ENCODE data around the gene MRPL4.

Gene MRPL4

DNA sequence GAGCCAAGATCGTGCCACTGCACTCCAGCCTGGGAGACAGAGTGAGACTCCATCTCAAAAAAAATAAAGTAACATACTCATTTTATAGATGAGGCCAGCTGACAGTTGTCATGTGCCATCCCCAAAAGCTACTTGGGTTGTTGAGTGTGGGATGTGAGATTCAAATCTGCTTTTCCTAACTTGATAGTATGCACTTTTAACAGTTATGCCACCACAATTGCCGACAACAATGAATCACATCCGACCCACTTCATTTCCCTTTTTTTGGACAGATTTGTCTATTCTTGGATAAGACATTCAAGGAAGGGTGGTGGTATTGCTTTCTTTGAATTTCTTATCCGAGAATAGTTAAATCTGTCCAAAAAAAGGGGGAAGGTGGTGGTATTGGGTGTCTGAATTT is 41.0 kb upstream of the MRPL4 start:
- DNase-seq (ENCODE audit: insufficient read length, low spot score) (no peak), FAIRE-seq (no peak)
- TF ChIP-seq, protein P1, sequence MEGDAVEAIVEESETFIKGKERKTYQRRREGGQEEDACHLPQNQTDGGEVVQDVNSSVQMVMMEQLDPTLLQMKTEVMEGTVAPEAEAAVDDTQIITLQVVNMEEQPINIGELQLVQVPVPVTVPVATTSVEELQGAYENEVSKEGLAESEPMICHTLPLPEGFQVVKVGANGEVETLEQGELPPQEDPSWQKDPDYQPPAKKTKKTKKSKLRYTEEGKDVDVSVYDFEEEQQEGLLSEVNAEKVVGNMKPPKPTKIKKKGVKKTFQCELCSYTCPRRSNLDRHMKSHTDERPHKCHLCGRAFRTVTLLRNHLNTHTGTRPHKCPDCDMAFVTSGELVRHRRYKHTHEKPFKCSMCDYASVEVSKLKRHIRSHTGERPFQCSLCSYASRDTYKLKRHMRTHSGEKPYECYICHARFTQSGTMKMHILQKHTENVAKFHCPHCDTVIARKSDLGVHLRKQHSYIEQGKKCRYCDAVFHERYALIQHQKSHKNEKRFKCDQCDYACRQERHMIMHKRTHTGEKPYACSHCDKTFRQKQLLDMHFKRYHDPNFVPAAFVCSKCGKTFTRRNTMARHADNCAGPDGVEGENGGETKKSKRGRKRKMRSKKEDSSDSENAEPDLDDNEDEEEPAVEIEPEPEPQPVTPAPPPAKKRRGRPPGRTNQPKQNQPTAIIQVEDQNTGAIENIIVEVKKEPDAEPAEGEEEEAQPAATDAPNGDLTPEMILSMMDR (IDR thresholded peaks at IDR 0.05; ENCODE audit: insufficient read depth, missing control alignments), result no peak

DNA sequence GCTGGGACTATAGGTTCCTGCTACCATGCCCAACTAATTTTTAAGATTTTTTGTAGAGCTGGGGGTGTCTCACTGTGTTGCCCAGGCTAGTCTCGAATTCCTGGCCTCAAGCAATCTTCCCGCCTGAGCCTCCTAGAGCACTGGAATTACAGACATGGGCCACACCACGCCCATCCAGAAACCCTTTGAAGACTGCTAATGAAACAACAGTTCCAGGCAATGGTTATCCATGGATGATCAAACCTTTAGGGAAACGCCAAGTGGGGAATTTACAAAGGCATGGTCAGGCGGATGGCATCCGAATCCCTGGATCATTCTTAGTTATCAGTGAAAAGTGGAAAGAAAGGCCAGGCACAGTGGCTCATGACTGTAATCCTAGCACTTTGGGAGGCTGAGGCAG is 40.3 kb upstream of the MRPL4 start:
- DNase-seq (ENCODE audit: insufficient read length, low spot score) (no peak), FAIRE-seq (no peak)
- TF ChIP-seq, protein P1 (IDR thresholded peaks at IDR 0.05; ENCODE audit: insufficient read depth, missing control alignments), result no peak

DNA sequence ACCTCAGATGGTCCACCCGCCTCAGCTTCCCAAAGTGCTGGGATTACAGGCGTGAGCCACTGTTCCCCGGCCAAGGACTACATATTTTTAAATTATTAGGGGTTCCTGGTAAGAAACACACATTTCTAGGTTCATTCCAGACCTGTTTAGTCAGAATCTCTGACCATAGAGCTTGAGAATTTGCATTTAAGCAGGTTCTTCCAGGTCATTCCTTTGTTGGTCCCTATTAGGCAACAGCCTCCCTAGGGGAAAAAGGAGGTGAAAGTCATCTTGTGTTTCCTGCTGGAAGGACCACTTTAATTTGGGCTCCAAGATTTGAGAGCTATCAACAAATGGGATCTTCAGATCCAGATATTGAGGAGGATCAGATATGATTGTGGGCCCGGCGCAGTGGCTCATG is 37.2 kb upstream of the MRPL4 start:
- TF ChIP-seq, protein P1 (IDR thresholded peaks at IDR 0.05; ENCODE audit: insufficient read depth, missing control alignments), result no peak
- DNase-seq (ENCODE audit: insufficient read length, low spot score) (no peak), FAIRE-seq (no peak)

DNA sequence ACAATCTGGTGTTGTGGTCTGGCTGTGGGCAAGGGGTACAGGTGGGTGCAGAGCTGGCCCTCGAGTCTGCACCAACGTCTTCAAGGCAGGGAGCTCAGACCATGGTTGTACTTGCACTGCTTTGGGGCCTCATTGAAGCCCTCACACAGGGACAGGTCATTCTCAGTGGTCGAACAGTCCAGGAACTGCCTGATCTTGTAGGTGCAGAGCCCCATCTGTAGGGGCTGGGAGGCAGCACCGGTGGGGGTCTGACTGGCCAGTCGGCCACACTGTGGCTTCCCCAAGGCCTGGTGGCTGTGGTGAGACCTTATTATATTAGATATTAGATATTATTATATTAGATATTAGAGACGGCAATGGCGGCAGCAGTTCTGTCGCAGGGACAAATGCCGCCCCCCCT is 34.9 kb upstream of the MRPL4 start:
- DNase-seq (ENCODE audit: insufficient read length, low spot score), result no peak
- no peak for FAIRE-seq

DNA sequence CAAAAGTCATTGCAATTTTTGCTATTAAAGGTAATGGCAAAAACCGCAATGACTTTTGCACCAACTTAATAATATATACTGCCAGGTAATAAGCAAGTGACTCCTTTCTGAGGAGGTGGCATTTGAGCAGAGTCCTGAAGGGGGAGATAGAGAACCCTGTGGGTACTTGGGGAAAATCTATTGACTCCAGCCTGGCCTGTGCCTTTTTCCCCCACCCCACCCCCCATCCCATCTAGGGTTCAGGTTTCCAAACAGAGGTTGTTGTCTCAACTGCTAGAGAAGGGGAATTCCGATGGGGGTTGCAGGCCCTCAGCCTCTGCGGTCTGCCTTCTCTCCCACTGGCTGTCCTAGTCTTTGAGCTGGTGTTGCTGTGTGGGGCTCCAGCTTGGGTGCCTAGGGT is 32.3 kb upstream of the MRPL4 start:
- no peak for DNase-seq (ENCODE audit: insufficient read length, low spot score)
- TF ChIP-seq, protein P1 (IDR thresholded peaks at IDR 0.05; ENCODE audit: insufficient read depth, missing control alignments), result peak; percentile 15
- no peak for FAIRE-seq

More for the DNA sequence above, 34.9 kb upstream of the MRPL4 start:
- TF ChIP-seq, protein P1 (IDR thresholded peaks at IDR 0.05; ENCODE audit: insufficient read depth, missing control alignments), result no peak

DNA sequence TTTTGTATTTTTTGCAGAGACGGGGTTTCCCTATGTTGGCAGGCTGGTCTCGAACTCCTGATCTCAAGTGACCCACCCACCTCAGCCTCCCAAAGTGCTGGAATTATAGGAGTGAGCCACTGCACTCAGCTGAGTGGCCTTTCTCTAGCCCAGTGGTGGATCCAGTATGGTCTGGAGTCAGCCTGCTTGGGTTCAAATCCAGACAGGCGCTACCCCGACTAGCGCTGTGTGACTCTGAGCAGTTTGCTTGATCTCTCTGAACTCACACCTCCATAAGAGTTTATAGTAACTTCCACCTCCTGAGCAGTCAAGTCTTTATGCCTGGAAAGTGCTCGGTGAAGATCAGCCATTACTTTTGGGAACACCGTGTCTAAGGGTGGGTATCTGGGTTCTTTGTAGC is 31.3 kb upstream of the MRPL4 start:
- DNase-seq (ENCODE audit: insufficient read length, low spot score) (no peak), FAIRE-seq (no peak)
- TF ChIP-seq, protein P1 (IDR thresholded peaks at IDR 0.05; ENCODE audit: insufficient read depth, missing control alignments), result no peak

DNA sequence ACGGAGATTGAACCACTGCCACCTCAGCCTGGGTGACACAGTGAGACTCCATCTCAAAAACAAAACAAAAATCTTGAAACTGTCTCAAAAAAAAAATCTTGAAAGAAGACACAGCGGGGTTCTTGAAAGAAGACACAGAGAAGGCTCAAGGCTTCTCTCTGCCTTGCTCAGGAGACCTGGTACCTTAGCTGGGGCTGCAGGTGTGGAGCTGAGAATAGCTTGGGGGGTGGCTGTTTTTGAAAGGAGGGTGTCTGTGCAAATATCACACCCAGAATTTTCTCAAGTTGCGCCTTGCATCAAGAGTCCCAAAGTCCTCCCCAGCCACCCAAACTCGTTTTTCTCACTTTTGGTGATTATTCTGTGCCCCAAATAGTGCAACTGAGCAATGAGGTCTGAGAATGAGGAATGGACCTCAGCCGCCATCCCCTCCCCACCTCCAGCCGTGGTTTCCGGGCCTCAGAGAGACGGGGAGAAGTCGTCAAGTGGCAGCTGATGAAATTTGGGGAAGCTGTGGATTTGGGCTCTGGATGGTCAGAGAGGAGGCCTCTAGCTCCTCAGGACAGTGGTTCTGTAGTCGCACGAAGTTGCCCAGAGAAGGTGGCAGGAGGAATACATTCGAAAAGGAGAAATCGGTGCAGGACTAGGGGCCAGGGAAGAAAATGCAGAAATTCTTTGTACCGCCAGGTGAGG is 29.7 kb upstream of the MRPL4 start:
- DNase-seq (ENCODE audit: insufficient read length, low spot score), result no peak
- FAIRE-seq, result no peak
- TF ChIP-seq, protein P1 (IDR thresholded peaks at IDR 0.05; ENCODE audit: insufficient read depth, missing control alignments), result no peak

Data from D721Med (cell line).